ENCODE measurements around the gene HOXA9. TPM values are rescaled to one million over a fixed set of nuclear protein-coding genes. Genes with fewer than 3 reads are reported as not detected.
A peak's percentile ranks its signal among the peaks of the same experiment; 100 is the strongest.

HOXA9 gene
- total RNA-seq, 1 donor from 2014 or later = 0.80 TPM

DNA sequence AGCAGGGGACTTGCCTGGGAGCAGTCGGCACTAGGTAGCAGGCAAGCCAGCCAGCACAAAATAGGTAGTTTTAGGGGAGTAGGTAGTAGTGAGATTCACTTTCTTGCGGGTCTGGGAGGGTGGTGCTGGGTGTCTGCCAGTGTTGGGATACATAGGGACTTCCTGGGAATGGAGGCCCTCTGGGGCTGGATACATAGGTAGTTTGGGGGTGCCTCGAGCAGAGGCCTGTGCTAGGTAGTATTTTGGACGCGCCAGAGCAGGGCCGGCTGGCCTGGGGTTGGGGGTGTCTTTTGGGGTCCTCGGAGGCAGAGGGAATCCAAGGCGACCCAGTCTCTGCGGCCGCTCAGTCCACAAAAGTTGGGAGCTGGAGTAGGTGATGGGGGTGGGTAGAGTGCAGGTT is 11.0 kb downstream of the HOXA9 start:
- Mint-ChIP-seq H3K27ac (ENCODE audit: unreplicated experiment) (no peak overlapping the region), H3K4me3 (ENCODE audit: unreplicated experiment) (no peak overlapping the region)

DNA sequence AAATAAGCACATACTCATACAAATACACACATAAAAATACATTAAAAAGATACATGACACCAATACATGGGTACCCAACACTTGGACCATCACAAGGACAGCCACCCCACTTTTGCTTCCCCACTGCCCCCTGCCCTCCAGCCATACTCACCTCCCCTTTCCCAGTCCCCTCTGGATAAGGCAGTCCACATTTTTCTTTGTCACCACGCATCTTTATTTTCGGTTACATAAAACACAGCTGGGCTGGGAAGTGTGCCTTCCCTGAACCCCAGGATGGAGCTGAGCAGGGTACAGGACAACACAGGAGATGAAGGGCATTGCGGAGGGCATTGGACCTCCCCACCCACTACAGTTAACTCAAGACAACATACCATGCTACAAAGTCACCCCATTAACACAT is 11.8 kb downstream of the HOXA9 start:
- H3K9me3 Mint-ChIP-seq (ENCODE audit: unreplicated experiment) = no peaks in the 10 kb centered on the region
- H3K36me3 Mint-ChIP-seq (ENCODE audit: low read depth, unreplicated experiment) = peaks cover 3% of the 10 kb centered on the region
- TF ChIP-seq, protein P1, sequence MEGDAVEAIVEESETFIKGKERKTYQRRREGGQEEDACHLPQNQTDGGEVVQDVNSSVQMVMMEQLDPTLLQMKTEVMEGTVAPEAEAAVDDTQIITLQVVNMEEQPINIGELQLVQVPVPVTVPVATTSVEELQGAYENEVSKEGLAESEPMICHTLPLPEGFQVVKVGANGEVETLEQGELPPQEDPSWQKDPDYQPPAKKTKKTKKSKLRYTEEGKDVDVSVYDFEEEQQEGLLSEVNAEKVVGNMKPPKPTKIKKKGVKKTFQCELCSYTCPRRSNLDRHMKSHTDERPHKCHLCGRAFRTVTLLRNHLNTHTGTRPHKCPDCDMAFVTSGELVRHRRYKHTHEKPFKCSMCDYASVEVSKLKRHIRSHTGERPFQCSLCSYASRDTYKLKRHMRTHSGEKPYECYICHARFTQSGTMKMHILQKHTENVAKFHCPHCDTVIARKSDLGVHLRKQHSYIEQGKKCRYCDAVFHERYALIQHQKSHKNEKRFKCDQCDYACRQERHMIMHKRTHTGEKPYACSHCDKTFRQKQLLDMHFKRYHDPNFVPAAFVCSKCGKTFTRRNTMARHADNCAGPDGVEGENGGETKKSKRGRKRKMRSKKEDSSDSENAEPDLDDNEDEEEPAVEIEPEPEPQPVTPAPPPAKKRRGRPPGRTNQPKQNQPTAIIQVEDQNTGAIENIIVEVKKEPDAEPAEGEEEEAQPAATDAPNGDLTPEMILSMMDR (IDR thresholded peaks at IDR 0.05; ENCODE audit: unreplicated experiment) = no peak
- H3K27ac Mint-ChIP-seq (ENCODE audit: unreplicated experiment) = no peak overlapping the region
- H3K27me3 Mint-ChIP-seq (ENCODE audit: unreplicated experiment) = peaks cover 55% of the 10 kb centered on the region
- no peak for DNase-seq (ENCODE audit: low spot score)
- H3K4me3 Mint-ChIP-seq (ENCODE audit: unreplicated experiment) = no peak overlapping the region
- H3K4me1 Mint-ChIP-seq (ENCODE audit: unreplicated experiment) = peaks cover 22% of the 10 kb centered on the region

More for the DNA sequence above, 11.0 kb downstream of the HOXA9 start:
- Mint-ChIP-seq H3K36me3 (ENCODE audit: low read depth, unreplicated experiment) (peaks cover 3% of the 10 kb centered on the region), H3K9me3 (ENCODE audit: unreplicated experiment) (no peaks in the 10 kb centered on the region), H3K4me1 (ENCODE audit: unreplicated experiment) (peaks cover 22% of the 10 kb centered on the region), H3K27me3 (ENCODE audit: unreplicated experiment) (peaks cover 59% of the 10 kb centered on the region)
- DNase-seq (ENCODE audit: low spot score) = no peak
- TF ChIP-seq, protein P1 (IDR thresholded peaks at IDR 0.05; ENCODE audit: unreplicated experiment) = no peak

DNA sequence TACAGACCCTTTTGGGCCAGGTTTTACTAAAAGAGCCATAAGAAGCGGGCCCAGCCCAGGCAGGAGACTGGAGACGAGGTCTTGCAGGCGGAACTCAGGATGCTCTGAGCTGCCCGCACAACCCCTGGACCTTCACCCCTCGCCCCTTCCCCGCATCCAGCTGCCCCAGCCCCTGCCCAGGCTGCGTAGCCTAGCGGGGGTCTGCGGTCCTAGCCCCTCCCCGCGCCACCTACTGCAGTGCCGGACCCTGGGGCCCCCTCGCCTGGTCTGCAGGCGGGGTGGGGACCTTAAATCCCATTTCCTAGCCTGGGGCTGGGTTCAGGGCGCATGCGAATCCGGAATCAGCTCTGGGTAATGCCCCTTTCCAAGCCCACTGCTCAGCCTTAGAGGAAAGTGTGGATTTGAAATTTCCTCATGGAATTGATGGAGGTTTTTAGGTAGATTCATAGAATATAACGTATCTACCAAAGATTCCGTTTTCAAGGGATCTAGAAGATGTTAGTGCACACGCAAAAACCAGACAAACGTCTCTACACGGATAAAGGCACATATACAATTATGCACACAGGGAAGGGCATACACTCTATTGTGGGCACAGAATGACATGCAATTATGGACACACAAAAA is 12.4 kb downstream of the HOXA9 start:
- Mint-ChIP-seq H3K36me3 (ENCODE audit: low read depth, unreplicated experiment) (peaks cover 3% of the 10 kb centered on the region), H3K4me1 (ENCODE audit: unreplicated experiment) (peaks cover 28% of the 10 kb centered on the region), H3K27ac (ENCODE audit: unreplicated experiment) (no peak overlapping the region), H3K27me3 (ENCODE audit: unreplicated experiment) (peaks cover 57% of the 10 kb centered on the region), H3K9me3 (ENCODE audit: unreplicated experiment) (no peaks in the 10 kb centered on the region), H3K4me3 (ENCODE audit: unreplicated experiment) (no peak overlapping the region)
- no peak for DNase-seq (ENCODE audit: low spot score)
- TF ChIP-seq, protein P1 (IDR thresholded peaks at IDR 0.05; ENCODE audit: unreplicated experiment) = no peak

DNA sequence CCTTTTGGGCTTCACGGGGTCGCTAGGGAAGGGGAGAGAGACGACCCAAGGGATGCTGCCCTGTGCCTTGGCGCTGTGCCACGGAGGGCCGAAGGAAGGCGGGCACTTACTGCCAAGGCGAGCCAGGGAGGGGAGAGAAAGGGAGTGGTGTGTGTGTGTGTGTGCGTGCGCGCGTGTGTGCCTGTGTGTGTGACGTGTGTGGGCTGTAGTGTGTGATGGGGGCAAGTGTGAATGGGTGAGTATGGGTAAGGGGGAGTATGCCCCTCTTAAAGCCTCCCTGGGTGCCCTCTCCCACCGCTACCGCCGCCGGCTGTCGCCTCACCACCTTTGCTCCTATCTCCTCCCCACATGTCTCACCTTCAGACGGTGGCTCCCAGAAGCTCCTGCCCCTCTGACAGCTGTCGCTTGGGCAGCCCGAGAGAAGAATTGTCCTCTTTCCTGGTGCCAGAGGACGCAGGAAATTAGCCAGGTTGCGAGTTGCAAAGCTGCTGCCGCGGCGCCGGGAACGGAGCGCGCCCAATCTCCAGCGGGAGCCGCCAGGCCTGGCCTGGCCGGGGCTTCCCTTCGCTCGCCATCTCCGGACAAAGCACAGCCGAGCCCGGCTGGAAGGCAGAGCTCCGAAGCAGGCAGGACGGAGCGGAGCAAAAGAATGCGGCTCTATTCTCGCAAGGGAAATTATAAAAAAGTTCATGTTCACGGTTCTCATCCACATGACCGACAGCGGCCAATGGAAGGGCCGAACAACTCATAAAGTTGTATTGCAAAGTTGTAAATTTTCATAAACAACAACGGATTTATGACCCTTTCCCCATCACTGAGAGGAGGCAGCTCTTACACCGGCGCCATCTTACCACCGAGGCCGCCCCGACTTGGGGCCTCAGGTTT is 13.2 kb downstream of the HOXA9 start, which contains the start of gene HOXA3:
TSS of gene HOXA3 (minus strand) at position 653 of the 885 bp plus-strand sequence. CDS start 41,943 bp downstream, outside the sequence.
- H3K27me3 Mint-ChIP-seq (ENCODE audit: unreplicated experiment) = peaks cover 56% of the 10 kb centered on the region
- H3K36me3 Mint-ChIP-seq (ENCODE audit: low read depth, unreplicated experiment) = peaks cover 3% of the 10 kb centered on the region
- H3K4me1 Mint-ChIP-seq (ENCODE audit: unreplicated experiment) = peaks cover 29% of the 10 kb centered on the region
- peak within 1 kb of the TSS; percentile 73 for H3K4me3 Mint-ChIP-seq (ENCODE audit: unreplicated experiment)
- DNase-seq (ENCODE audit: low spot score) = no peak
- TF ChIP-seq, protein P1 (IDR thresholded peaks at IDR 0.05; ENCODE audit: unreplicated experiment) = no peak
- no peaks in the 10 kb centered on the region for H3K9me3 Mint-ChIP-seq (ENCODE audit: unreplicated experiment)
- peak within 1 kb of the TSS; percentile 67 for H3K27ac Mint-ChIP-seq (ENCODE audit: unreplicated experiment)
